GM19455 (cell line): ENCODE measurements around the gene TPM2.
"Not testable (repeated sequence)": the region's sequence is repeated elsewhere in the genome, so short reads cannot be mapped to it uniquely, and the experiment has no call there.

Experiments
- ATAC-seq: cut with Tn5 transposase; IDR thresholded peaks from one replicate; pipeline ENCODE4 v1.9.1; 2021; ENCODE audit not compliant: unreplicated experiment

TPM2 gene

GRCh38 chr9:35656831-35657545 lies 32.7 kb downstream of the TPM2 start:
- ATAC-seq = no peak

GRCh38 chr9:35656348-35656747 lies 33.4 kb downstream of the TPM2 start:
- ATAC-seq = no peak

- no peak for ATAC-seq
These were observed 36.1 kb downstream of the TPM2 start for GRCh38 chr9:35653611-35654010.

- no peak for ATAC-seq
These were observed 36.9 kb downstream of the TPM2 start for GRCh38 chr9:35652829-35653209.

GRCh38 chr9:35651956-35652828 lies 37.5 kb downstream of the TPM2 start:
- no peak for ATAC-seq

- ATAC-seq = no peak
These were observed 39.2 kb downstream of the TPM2 start, which contains the start of gene SIT1 for GRCh38 chr9:35650341-35651158. Gene SIT1, minus strand, starts transcription at chr9:35650931. Its CDS starts 78 bp downstream, at chr9:35650853.

GRCh38 chr9:35649431-35650340 lies 40.0 kb downstream of the TPM2 start:
- no peak for ATAC-seq

GRCh38 chr9:35646533-35647265 lies 43.0 kb downstream of the TPM2 start:
- peak; percentile 73 for ATAC-seq

GRCh38 chr9:35646153-35646532 lies 43.6 kb downstream of the TPM2 start:
- no peak for ATAC-seq

GRCh38 chr9:35645736-35646135 lies 44.0 kb downstream of the TPM2 start:
- not testable (repeated sequence) for ATAC-seq

- no peak for ATAC-seq
These were observed 46.7 kb downstream of the TPM2 start for GRCh38 chr9:35643046-35643445.

GRCh38 chr9:35641478-35641877 lies 48.2 kb downstream of the TPM2 start:
- not testable (repeated sequence) for ATAC-seq

- not testable (repeated sequence) for ATAC-seq
These were observed 49.3 kb downstream of the TPM2 start for GRCh38 chr9:35640431-35640830.

GRCh38 chr9:35639631-35640030 lies 50.1 kb downstream of the TPM2 start:
- ATAC-seq = no peak

GRCh38 chr9:35639225-35639624 lies 50.5 kb downstream of the TPM2 start:
- ATAC-seq = not testable (repeated sequence)

GRCh38 chr9:35638751-35639150 lies 51.0 kb downstream of the TPM2 start:
- ATAC-seq = not testable (repeated sequence)

- ATAC-seq = not testable (repeated sequence)
These were observed 52.2 kb downstream of the TPM2 start for GRCh38 chr9:35637427-35637955.

GRCh38 chr9:35636877-35637246 lies 52.9 kb downstream of the TPM2 start:
- ATAC-seq = not testable (repeated sequence)

- ATAC-seq = no peak
These were observed 53.4 kb downstream of the TPM2 start for GRCh38 chr9:35636135-35636876.
